ENCODE data around the gene PPP4R1.

DNA sequence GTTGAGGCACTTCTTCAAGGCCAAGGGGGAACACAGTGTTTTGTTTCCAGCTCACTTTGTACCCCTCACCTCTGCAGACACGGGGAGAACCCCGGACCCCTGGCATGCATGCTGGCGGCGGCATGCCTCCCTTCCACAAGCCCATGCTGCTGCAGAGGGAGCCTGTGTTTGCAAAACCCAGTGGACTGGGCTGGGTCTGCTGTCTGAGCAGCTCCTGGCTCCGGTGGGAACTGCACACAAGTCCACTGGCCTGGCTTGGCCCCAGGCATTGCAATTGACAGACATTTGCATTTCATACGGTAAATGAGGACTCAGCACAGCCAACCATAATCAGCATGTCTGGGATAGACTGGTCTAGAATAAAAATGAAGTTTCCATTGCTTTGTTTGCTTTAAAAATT is 76.7 kb downstream of the PPP4R1 start:
- TF ChIP-seq, protein P1, sequence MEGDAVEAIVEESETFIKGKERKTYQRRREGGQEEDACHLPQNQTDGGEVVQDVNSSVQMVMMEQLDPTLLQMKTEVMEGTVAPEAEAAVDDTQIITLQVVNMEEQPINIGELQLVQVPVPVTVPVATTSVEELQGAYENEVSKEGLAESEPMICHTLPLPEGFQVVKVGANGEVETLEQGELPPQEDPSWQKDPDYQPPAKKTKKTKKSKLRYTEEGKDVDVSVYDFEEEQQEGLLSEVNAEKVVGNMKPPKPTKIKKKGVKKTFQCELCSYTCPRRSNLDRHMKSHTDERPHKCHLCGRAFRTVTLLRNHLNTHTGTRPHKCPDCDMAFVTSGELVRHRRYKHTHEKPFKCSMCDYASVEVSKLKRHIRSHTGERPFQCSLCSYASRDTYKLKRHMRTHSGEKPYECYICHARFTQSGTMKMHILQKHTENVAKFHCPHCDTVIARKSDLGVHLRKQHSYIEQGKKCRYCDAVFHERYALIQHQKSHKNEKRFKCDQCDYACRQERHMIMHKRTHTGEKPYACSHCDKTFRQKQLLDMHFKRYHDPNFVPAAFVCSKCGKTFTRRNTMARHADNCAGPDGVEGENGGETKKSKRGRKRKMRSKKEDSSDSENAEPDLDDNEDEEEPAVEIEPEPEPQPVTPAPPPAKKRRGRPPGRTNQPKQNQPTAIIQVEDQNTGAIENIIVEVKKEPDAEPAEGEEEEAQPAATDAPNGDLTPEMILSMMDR (IDR thresholded peaks at IDR 0.05; ENCODE audit: insufficient read depth, low read depth, low read length): no peak
- TF ChIP-seq EZH2 (IDR thresholded peaks at IDR 0.05; ENCODE audit: insufficient read depth, low read length): no peak

Measured in astrocyte (in vitro differentiated cells and primary cell).